ENCODE data around the gene NTN4.
"Not testable (repeated sequence)": the region's sequence is repeated elsewhere in the genome, so short reads cannot be mapped to it uniquely, and the experiment has no call there.

Gene NTN4

GRCh38 chr12:95796225-95796981 lies 5.8 kb upstream of the NTN4 start:
- DNase-seq = no peak

- no peak for DNase-seq
Observed at GRCh38 chr12:95790917-95791849, 619 bp upstream of the NTN4 start.

DNA sequence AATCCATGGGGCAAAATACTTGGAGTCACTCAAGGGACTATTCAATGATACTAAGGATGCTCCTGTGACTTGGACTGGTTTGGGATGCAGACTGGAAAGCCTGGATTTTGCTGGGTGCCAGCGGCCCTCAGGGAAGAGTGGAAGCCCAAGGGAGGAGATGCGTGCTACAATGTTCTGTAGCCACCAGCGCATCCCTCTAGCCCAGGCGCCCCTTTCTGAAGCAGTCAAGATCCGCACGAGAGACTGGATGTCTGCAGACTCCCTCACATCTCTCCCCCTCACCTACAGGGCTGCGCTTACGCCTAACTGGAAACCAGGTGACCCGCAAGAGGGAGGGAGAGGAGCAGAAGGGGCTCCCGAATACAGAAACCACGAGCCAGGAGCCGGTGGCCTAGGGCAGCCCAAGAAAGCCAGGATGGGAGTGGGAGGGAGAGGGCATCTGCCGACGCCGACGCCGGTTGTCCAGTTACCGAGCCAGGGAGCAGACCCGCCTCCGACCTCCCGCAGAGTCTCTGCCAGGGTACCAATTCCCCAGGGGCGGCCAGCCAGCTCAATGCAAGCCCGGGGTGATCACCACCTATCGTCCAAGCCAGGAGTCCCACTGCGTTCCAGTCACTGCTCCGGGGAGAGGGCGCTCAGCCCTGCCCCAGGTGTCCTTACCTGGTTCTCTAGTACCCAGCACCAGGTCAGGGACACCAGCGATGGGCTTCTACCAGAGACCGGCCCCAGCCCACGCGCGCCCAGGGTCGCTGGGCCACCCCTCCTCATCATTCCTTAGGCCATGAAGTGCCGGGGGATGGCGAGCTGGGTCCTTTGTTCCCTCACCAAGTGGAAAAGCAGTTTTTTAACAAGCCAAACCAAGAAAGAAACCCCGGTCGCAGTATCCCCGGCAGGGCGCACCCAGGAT lies 1.2 kb downstream of the NTN4 start:
- DNase-seq = no peak

- DNase-seq = no peak
Observed at GRCh38 chr12:95788637-95789036, 1.9 kb downstream of the NTN4 start.

DNA sequence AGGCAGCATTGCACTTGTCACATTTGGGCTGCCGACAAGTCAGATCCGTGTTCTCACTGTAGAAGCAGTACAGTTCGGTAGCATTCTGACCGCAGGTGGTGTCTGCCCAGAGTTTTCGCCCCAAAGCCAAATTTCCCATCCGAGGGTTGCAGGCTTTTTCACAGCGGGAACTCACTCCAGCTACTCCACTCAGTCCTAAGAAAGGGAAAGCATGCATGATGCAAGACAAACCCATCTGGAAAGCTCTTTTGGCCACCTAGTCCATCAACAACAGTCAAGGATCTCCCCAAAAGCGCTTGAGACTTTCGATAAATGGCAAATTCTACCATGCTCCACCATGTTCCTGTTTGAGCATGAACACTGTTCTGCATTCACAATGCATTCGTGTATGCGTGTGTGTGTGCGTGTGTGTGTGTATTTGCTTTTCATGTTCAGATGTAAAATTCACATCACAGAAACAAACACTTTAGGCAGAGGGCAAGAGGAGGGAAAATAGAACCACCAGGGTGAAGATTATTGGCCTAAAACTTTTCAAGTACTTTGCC lies 3.2 kb downstream of the NTN4 start:
- DNase-seq = no peak

DNA sequence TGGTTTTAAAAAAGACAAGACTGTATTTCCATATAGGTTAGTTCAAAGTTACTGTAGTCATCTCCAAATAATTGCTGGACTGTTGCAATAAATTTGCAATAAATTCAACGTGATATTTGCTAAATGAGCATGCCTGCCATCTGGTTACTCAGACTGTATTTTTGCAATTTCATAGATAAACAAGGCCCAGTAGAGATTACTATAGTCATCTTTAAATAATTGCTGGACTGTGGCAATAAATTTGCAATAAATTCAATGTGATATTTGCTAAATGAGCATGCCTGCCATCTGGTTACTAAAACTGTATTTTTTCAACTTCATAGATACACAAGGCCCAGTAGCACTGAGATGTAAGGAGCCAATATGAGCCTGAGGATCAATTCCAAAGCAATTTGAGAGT lies 5.6 kb downstream of the NTN4 start:
- DNase-seq = no peak

DNA sequence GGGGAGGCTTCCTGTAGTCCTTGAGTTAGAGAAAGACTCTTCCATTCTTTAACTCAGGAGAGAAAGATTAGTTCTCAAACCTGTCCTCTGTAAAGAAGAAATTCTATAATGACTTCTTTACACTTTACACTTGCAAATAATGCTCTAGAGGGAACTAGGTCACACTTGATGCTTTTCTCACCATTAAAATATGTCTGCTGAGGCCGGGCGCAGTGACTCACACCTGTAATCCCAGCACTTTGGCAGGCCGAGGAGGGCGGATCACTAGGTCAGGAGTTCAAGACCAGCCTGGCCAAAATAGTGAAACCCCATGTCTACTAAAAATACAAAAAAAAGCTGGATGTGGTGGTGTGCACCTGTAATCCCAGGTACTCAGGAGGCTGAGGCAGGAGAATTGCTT lies 6.3 kb downstream of the NTN4 start:
- DNase-seq = no peak

DNA sequence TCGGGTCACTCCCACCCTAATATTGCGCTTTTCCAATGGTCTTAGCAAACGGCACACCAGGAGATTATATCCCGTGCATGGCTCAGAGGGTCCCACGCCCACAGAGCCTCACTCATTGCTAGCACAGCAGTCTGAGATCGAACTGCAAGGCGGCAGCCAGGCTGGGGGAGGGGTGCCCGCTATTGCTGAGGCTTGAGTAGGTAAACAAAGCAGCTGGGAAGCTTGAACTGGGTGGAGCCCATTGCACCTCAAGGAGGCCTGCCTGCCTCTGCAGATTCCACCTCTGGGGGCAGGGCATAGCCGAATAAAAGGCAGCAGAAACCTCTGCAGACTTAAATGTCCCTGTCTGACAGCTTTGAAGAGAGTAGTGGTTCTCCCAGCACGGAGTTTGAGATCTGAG lies 15.1 kb downstream of the NTN4 start:
- DNase-seq = not testable (repeated sequence)

DNA sequence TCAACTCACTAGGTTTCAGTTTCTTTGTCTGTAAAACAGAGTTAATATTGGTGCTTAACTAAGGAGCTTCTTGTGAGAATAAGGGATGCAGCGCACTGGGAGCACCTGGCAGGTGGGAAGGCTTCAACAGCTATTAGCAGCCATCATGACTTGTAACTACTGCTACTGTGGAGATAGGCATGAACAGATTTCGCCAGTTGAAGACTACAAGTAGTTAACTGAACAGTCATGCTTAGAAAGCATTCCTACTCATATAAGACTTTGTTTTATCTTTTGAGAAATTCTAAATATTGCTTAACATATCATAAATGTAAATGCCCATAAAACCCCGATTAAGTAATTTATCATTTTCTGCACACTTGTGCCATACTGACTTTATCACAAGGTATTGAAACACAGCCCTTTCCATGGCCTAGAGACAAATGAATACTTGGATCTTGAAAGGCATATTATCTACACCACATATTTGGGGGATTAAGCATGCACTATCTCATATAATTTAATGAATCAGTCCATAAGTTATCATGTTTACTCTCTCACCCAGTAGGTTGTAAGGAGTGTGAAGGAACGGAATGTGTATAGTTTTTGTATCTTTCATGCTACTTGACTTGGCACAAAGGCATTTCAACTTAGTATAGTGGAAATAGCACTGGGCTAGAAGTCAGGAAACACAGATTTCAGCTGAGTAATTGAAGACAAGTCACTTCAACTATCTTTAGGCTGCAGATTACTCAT lies 16.1 kb downstream of the NTN4 start:
- no peak for DNase-seq

GRCh38 chr12:95773320-95773719 lies 17.2 kb downstream of the NTN4 start:
- no peak for DNase-seq

- no peak for DNase-seq
Observed at GRCh38 chr12:95767703-95768102, 22.9 kb downstream of the NTN4 start.

GRCh38 chr12:95766356-95767019 lies 24.1 kb downstream of the NTN4 start:
- no peak for DNase-seq

- DNase-seq = no peak
Observed at GRCh38 chr12:95764848-95765247, 25.7 kb downstream of the NTN4 start.

DNA sequence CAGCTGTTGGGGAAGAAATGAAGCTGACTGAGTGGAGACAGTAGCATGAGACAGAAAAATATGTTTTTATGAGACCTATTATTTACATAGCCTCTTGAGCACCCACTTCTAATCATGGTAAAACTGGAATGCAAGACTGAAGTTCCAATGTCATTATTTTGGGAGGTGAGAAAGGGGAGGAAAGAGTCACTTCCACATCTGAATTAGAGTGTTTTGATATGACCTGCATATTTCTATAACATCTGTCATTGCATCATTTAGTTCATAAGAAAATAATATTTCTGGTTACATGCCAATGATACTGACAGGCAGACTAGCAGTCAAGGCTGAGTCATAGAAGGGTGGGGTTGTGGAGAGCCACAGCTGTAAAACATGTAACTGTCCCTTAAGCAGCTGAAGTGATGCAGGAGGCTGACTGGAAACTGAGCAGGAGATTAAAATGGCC lies 26.7 kb downstream of the NTN4 start:
- no peak for DNase-seq

GRCh38 chr12:95762123-95762785 lies 28.3 kb downstream of the NTN4 start:
- DNase-seq = no peak

GRCh38 chr12:95760371-95760770 lies 30.2 kb downstream of the NTN4 start:
- no peak for DNase-seq

- DNase-seq = no peak
Observed at GRCh38 chr12:95759718-95760117, 30.8 kb downstream of the NTN4 start.

DNA sequence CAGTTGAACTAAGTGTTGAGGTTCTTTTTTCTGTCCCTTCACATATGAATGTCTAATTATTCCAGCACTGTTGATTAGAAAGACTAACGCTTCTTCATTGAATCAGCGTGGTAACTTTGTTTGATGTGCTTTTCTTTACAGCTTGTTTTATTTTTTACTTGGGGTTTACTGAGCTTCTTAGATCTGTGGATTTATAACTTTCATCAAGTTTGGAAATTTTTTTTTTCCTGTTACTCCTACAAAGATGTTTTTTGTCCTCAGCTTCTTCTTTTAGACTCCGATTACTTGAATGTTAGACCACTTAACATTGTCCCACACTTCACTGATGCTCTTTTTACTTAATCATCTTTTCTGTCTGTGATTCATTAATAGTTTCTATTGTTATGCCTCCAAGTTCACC lies 31.5 kb downstream of the NTN4 start:
- no peak for DNase-seq

DNA sequence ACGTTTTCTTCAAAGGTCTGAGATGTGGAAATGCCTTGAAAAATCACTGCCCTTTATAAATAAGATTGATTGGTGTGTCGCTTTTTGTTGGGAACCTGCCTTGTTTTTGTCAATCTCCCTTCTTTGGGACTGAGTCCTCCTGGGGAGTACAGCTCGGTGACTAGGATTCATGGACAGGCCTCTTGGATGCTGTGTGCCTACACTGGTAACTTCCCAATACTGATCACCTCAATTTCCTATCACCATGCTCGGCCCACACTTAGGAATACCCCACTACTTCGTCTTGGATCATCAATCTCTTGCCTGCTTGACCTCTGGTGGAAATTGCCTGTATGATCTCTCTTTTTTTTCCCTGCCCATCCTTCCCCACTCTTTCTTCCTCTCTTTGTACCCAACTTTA lies 34.2 kb downstream of the NTN4 start:
- no peak for DNase-seq

DNA sequence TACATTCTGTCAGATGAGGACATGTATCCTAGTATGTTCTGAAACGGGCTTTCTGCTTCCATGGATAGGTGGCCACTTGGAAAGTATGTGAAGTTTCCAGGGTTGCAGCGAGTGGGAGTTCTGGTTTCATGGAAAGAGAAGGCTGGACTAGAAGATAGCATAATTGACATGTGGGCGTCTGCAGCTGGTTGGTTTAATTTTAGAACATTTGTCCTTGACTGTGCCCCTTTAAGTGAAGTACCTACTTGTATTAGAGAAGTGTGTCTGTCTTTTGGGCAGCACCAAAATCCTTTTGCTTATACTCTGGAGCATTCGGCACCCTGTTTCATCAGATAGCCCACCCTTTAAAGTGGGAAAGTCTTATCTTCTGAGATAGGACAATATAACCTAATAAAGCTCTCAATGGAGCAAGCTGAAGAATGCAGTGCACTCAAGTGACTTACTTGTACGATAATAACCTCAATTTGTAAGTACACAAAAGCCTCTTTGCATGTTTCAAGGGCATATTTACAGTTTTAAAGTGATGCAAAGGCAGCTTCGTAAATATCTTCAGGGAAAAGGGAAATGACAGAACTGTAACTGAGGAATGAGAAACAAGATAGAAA lies 35.2 kb downstream of the NTN4 start:
- DNase-seq = no peak

Data from NCI-H2227 treated with DMSO at 0.1 percent for 48 hours (cell line).